ENCODE measurements around the gene NCAPD2. TPM values are rescaled to one million over a fixed set of nuclear protein-coding genes. Genes with fewer than 3 reads are reported as not detected.
"Not testable (repeated sequence)": the region's sequence is repeated elsewhere in the genome, so short reads cannot be mapped to it uniquely, and the experiment has no call there.

NCAPD2 gene
- total RNA-seq, 4 donors from 2014 or later = 13.9 to 26.1 (median 24.7) TPM

- DNase-seq (ENCODE audit: extremely low spot score) = not testable (repeated sequence)
- peaks cover 55 to 77% (median 71%) of the 10 kb centered on the region in 4 donors for H3K4me1 ChIP-seq
Measured at GRCh38 chr12:6537580-6538419, 43.9 kb downstream of the NCAPD2 start.

GRCh38 chr12:6538420-6539313, 44.8 kb downstream of the NCAPD2 start:
- no peak overlapping the region for H3K4me3 ChIP-seq
- peak overlapping the region; percentile 93 to 99 (median 94) for H3K27ac ChIP-seq (replicated peaks in 1 of 4)
- intact Hi-C loops (cut with DNase I) = loop anchor here (5.0 kb wide), 1 partner anchor 116 kb away; no protein-coding TSS in a partner anchor
- no peak for DNase-seq (ENCODE audit: extremely low spot score)
- H3K9me3 ChIP-seq = no peaks in the 10 kb centered on the region
- 66% methylated on average over 15 of the region's 24 CpGs for WGBS
- no peaks in the 10 kb centered on the region for H3K27me3 ChIP-seq
- H3K4me1 ChIP-seq = peaks cover 51 to 68% (median 62%) of the 10 kb centered on the region in 4 donors
- TF ChIP-seq POLR2A (IDR thresholded peaks at IDR 0.05; ENCODE audit: low read depth) (peak; percentile 6), POLR2AphosphoS5 (IDR thresholded peaks at IDR 0.05) (no peak)
- peaks cover 23 to 61% (median 53%) of the 10 kb centered on the region in 4 donors for H3K36me3 ChIP-seq

More at GRCh38 chr12:6537580-6538419, 43.9 kb downstream of the NCAPD2 start:
- not testable (repeated sequence) for H3K4me3 ChIP-seq, H3K27me3 ChIP-seq, H3K9me3 ChIP-seq
- peak overlapping the region; percentile 93 to 99 (median 94) for H3K27ac ChIP-seq (replicated peaks in 1 of 4)
- intact Hi-C loops (cut with DNase I) = loop anchor here (5.0 kb wide), 1 partner anchor 115 kb away; no protein-coding TSS in a partner anchor
- peak; percentile 35 to 45 for TF ChIP-seq POLR2AphosphoS5 (IDR thresholded peaks at IDR 0.05)
- peak; percentile 79 to 89 (median 89) for TF ChIP-seq CTCF (IDR thresholded peaks at IDR 0.05)
- H3K36me3 ChIP-seq = peaks cover 23 to 52% (median 45%) of the 10 kb centered on the region in 4 donors
- WGBS = 35% methylated on average over 14 of the region's 17 CpGs

- Histone ChIP-seq H3K27me3 (no peaks in the 10 kb centered on the region), H3K9me3 (no peaks in the 10 kb centered on the region), H3K4me1 (peaks cover 51 to 64% (median 57%) of the 10 kb centered on the region in 4 donors), H3K27ac (replicated peaks in 1 of 4) (peak overlapping the region; percentile 80 to 99 (median 94)), H3K4me3 (no peak overlapping the region), H3K36me3 (peaks cover 25 to 64% (median 57%) of the 10 kb centered on the region in 4 donors)
- no peak for DNase-seq (ENCODE audit: extremely low spot score)
- 76% methylated on average over 5 of the region's 5 CpGs for WGBS
- no peak for TF ChIP-seq POLR2A (IDR thresholded peaks at IDR 0.05; ENCODE audit: low read depth)
- no peak for TF ChIP-seq POLR2AphosphoS5 (IDR thresholded peaks at IDR 0.05)
- TF ChIP-seq CTCF (IDR thresholded peaks at IDR 0.05) = no peak
- TF ChIP-seq EP300 (IDR thresholded peaks at IDR 0.05) = no peak
- intact Hi-C loops (cut with DNase I) = loop anchor here (5.0 kb wide), 1 partner anchor 117 kb away; no protein-coding TSS in a partner anchor
Measured at GRCh38 chr12:6539314-6539682, 45.4 kb downstream of the NCAPD2 start.

GRCh38 chr12:6539707-6540134, 45.8 kb downstream of the NCAPD2 start:
- no peak for DNase-seq (ENCODE audit: extremely low spot score)
- 65% methylated on average over 13 of the region's 14 CpGs for WGBS
- TF ChIP-seq CTCF (IDR thresholded peaks at IDR 0.05) = no peak
- TF ChIP-seq EP300 (IDR thresholded peaks at IDR 0.05) = no peak
- Histone ChIP-seq H3K36me3 (peaks cover 30 to 68% (median 62%) of the 10 kb centered on the region in 4 donors), H3K9me3 (no peaks in the 10 kb centered on the region), H3K4me1 (peaks cover 51 to 64% (median 57%) of the 10 kb centered on the region in 4 donors), H3K27ac (replicated peaks in 1 of 4) (peak overlapping the region; percentile 80 to 93 (median 84)), H3K27me3 (no peaks in the 10 kb centered on the region), H3K4me3 (peak overlapping the region in 1 of 4 donors; percentile 39)
- intact Hi-C loops (cut with DNase I) = loop anchor here (5.0 kb wide), 1 partner anchor 117 kb away; no protein-coding TSS in a partner anchor
